WI38 (cell line): ENCODE data around the gene NTSR1.

Experiments
- H3K4me3 ChIP-seq: 2 replicates; pipeline ENCODE4 v1.5.1; 2011; ENCODE audit warnings: low read depth, mild to moderate bottlenecking, control low read depth, low read length
- TF ChIP-seq, protein P1 (sequence below): IDR thresholded peaks from 2 replicates; pipeline ENCODE4 v1.5.1; 2012; ENCODE audit warnings: low read depth, mild to moderate bottlenecking, control low read depth, low read length

The NTSR1 gene

DNA sequence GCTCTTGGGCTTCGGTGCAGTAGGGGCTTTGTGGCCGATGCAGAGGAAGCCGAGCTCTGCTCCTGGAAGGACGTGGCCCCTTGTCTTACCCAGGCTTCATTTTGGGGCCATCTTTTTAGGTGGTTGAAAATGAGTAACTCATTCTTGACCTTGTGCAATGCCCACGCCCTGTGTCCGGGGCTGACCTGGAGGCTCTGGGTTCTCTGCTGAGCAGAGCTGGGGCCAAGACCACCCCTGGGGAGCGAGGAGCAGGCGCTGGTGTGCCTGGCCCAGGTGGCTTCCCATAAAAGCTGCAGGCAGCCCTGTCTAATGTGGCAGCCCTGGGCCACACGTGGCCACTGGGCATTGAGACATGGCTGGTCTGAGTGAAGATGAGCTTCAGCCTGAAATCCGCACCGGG lies 25.7 kb downstream of the NTSR1 start:
- no peak overlapping the region for H3K4me3 ChIP-seq
- TF ChIP-seq, protein P1, sequence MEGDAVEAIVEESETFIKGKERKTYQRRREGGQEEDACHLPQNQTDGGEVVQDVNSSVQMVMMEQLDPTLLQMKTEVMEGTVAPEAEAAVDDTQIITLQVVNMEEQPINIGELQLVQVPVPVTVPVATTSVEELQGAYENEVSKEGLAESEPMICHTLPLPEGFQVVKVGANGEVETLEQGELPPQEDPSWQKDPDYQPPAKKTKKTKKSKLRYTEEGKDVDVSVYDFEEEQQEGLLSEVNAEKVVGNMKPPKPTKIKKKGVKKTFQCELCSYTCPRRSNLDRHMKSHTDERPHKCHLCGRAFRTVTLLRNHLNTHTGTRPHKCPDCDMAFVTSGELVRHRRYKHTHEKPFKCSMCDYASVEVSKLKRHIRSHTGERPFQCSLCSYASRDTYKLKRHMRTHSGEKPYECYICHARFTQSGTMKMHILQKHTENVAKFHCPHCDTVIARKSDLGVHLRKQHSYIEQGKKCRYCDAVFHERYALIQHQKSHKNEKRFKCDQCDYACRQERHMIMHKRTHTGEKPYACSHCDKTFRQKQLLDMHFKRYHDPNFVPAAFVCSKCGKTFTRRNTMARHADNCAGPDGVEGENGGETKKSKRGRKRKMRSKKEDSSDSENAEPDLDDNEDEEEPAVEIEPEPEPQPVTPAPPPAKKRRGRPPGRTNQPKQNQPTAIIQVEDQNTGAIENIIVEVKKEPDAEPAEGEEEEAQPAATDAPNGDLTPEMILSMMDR = no peak

DNA sequence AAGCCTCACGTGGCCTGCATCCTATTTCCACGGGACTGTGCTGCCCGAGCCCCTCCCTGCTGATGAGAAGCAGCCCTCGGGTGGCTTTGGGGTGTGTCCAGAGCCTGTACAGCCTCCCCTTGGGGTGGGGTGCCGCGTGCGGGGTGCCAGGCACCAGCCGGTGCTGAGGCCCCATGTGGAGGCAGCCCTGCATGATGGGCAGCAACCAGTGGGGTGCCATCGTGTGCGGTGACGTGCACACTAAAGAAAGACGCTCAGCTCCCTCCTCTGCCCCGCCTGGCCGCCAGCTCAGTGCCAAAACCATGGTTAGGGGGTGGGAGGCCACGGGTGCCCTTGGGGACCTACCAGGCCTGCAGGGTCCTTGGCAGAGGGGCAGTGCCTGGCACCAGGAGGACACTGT lies 26.2 kb downstream of the NTSR1 start:
- TF ChIP-seq, protein P1 = no peak
- no peak overlapping the region for H3K4me3 ChIP-seq

DNA sequence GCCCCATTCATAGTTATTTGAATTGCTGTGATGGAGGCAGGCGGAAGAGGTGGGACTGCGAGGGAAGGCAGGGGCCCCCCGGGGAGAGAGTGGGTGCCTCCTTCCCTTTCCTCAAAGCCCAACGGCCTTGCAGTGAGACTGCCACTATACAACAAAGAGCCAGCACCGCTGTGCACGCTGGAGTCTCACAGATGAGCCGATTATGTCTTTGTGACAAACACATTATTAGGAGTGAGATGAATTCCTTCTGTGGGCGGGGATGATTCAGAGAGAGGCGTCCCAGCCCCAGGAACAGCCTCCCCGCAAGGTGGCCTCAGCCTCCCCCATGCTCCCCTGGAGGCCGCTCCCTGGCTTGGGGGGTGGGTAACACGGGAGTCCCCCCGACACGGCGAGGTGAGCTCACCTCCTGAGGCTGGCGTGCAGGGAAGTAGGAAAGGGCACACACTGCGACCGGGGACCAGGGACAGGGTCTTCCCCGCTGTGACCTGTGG lies 26.7 kb downstream of the NTSR1 start:
- no peak overlapping the region for H3K4me3 ChIP-seq
- TF ChIP-seq, protein P1 = no peak

DNA sequence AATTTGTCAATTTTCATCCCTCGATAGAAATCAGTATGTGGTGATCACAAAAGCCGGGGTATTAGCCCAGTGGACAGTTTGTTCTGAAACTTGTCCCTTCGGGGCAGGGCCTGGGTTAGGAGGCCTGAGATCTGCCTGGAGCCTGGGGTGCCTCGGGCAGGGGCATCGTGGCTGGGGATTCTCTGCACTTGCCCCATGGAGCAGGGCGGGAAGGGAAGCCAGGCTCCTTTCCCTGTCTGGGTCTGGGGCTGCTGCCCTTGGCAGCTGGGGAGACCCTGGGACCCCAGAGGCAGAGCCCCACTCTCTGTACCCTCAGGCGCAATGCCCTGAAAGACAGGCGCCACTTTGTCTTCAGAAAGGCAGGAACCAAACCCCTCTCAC lies 27.4 kb downstream of the NTSR1 start:
- H3K4me3 ChIP-seq = no peak overlapping the region
- TF ChIP-seq, protein P1 = no peak

DNA sequence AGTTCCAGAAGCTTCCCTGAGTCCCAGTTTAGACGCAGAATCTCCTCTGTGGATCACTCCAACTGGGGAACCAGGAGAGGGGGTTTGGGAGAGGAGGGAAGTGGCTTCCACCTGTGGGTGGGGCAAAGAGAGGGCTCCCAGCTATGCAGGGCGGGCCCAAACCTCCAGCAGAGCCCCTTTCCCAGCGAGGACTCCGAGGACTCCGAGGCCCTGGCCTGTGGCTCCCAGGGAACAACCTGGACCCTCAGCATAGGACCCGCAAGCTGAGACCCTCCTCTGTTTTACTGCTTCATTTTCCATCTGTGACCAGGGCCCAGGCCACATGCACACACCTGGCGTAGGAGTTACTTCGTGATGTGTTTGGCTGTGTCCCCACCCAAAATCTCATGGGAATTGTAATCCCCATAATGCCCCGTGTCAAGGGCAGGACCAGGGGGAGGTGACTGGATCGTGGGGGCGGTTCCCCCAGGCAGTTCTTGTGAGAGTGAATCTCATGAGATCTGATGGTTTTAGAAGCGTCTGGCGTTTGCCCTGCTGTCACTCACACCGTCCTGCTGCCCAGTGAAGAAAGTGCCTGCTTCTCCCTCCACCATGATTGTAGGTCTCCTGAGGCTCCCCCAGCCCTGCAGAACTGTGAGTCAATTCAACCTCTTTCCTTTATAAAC lies 27.9 kb downstream of the NTSR1 start:
- TF ChIP-seq, protein P1 = no peak
- H3K4me3 ChIP-seq = no peak overlapping the region

DNA sequence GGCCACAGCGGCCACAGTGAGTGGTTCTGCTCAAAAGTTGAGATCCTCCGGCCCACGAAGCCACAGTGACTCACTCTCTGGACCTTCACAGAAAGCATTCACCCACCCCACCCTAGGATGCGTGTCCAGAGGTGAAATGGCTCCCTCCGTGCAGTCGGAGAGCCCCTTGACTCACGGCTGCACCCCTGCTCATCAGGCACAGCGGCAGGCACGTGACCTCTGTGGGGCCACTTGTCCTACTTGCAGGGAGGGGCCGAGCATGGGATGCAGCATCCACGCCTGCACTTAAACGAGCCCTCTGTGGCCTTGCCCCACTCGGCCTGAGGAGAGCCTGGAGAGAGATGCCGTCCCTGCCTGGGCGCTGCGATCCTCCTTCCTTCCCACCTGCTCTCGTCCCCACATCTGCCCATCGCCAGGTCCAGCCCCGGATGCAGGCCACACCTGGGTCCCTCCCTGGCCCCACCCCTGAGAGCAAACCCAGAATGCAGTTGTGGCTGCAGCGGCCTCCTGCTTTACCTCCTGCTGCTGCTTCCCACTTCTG lies 28.7 kb downstream of the NTSR1 start:
- TF ChIP-seq, protein P1 = no peak
- H3K4me3 ChIP-seq = no peak overlapping the region

DNA sequence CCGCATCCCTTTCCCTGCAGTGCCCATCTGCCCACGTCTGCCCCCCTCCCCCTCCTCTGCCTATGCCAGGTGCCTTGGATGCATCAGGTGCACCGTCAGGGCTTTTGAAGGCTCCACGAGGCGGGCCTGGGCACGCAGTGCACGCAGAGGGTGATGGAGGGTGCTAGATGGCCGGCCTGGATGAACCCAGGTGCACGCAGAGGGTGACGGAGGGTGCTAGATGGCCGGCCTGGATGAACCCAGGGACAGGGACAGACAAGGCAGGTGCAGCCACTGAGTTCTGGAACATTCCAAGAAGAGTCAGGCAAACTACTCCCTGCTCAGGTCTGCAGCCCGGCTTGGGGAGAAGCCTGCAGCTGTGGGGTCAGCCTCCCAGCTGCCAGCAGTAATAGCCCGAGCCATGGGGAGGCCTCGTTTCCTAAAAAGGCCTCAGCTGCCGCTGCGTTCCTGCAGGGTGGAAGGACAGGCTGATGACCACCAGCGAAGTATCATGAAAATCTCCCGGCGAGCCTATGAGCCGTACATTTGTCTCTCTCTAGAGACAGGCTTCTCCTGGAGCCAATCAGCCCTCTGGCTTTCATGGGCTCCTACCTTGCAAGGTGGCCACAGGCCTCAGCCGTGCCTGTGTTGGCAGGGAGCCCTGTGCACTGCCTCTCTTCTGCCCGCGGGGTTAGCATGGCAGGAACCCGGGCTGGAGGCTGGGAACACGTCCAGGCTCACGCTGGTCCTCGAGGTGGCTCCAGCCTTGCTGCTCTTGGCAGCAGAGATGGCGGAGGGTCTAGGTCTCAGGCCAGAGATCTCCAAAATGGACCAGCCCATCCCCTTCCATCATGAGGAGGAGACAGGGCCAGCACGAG lies 29.6 kb downstream of the NTSR1 start:
- TF ChIP-seq, protein P1 = no peak
- H3K4me3 ChIP-seq = no peak overlapping the region
